ENCODE measurements around the gene USP14. TPM values are rescaled to one million over a fixed set of nuclear protein-coding genes. Genes with fewer than 3 reads are reported as not detected.

Gene USP14
- total and polyA plus RNA-seq, 4 donors = 22.8 to 41.2 (median 31.7) TPM

GRCh38 chr18:148841-149240 is 9.5 kb upstream of the USP14 start:
- ATAC-seq (ENCODE audit: insufficient read depth, low FRiP score) (no peak), DNase-seq (no peak)
- no peak overlapping the region for H3K4me3 ChIP-seq
- no peaks in the 10 kb centered on the region for H3K9me3 ChIP-seq (ENCODE audit: control insufficient read depth in 4 of 4, insufficient read depth in 3 of 4, low read length in 3 of 4)
- H3K4me1 ChIP-seq (ENCODE audit: control insufficient read depth in 5 of 5, insufficient read depth in 5 of 5, low read length in 5 of 5) = no peaks in the 10 kb centered on the region
- H3K27me3 ChIP-seq (ENCODE audit: control insufficient read depth in 3 of 3, insufficient read depth in 3 of 3, low read length in 2 of 3) = no peaks in the 10 kb centered on the region
- no peak overlapping the region for H3K9ac ChIP-seq (ENCODE audit: insufficient read depth in 1 of 2, low read length in 2 of 2)
- H3K36me3 ChIP-seq (ENCODE audit: control insufficient read depth in 4 of 4, insufficient read depth in 4 of 4, low read length in 4 of 4) = no peaks in the 10 kb centered on the region
- no peak for TF ChIP-seq CTCF (IDR thresholded peaks at IDR 0.05; ENCODE audit: control extremely low read depth, extremely low read depth)
- H3K27ac ChIP-seq (ENCODE audit: low read depth in 1 of 2, low read length in 1 of 2) = no peak overlapping the region
- WGBS, 2 donors = 83 to 86% methylated on average over 6 of the region's 6 CpGs

- DNase-seq (peak in 1 of 3 donors; percentile 2), ATAC-seq (ENCODE audit: insufficient read depth, low FRiP score) (no peak)
- Histone ChIP-seq H3K4me1 (ENCODE audit: control insufficient read depth in 5 of 5, insufficient read depth in 5 of 5, low read length in 5 of 5) (peaks cover 0 to 3% (median 0%) of the 10 kb centered on the region in 5 donors), H3K36me3 (ENCODE audit: control insufficient read depth in 4 of 4, insufficient read depth in 4 of 4, low read length in 4 of 4) (no peaks in the 10 kb centered on the region), H3K27ac (ENCODE audit: low read depth in 1 of 2, low read length in 1 of 2) (no peak overlapping the region), H3K9ac (ENCODE audit: insufficient read depth in 1 of 2, low read length in 2 of 2) (no peak overlapping the region), H3K4me3 (no peak overlapping the region), H3K9me3 (ENCODE audit: control insufficient read depth in 4 of 4, insufficient read depth in 3 of 4, low read length in 3 of 4) (no peaks in the 10 kb centered on the region), H3K27me3 (ENCODE audit: control insufficient read depth in 3 of 3, insufficient read depth in 3 of 3, low read length in 2 of 3) (no peaks in the 10 kb centered on the region)
- no peak for TF ChIP-seq CTCF (IDR thresholded peaks at IDR 0.05; ENCODE audit: control extremely low read depth, extremely low read depth)
- WGBS, 2 donors = 76 to 86% methylated on average over 7 of the region's 7 CpGs
Measured at GRCh38 chr18:154151-154550, 4.2 kb upstream of the USP14 start.

GRCh38 chr18:155688-156087 is 2.7 kb upstream of the USP14 start:
- ATAC-seq (ENCODE audit: insufficient read depth, low FRiP score) = no peak
- no peak for TF ChIP-seq CTCF (IDR thresholded peaks at IDR 0.05; ENCODE audit: control extremely low read depth, extremely low read depth)
- Histone ChIP-seq H3K27me3 (ENCODE audit: control insufficient read depth in 3 of 3, insufficient read depth in 3 of 3, low read length in 2 of 3) (no peaks in the 10 kb centered on the region), H3K9ac (ENCODE audit: insufficient read depth in 1 of 2, low read length in 2 of 2) (no peak overlapping the region), H3K27ac (ENCODE audit: low read depth in 1 of 2, low read length in 1 of 2) (no peak overlapping the region), H3K4me1 (ENCODE audit: control insufficient read depth in 5 of 5, insufficient read depth in 5 of 5, low read length in 5 of 5) (peaks cover 0 to 5% (median 2%) of the 10 kb centered on the region in 5 donors), H3K4me3 (no peak overlapping the region), H3K36me3 (ENCODE audit: control insufficient read depth in 4 of 4, insufficient read depth in 4 of 4, low read length in 4 of 4) (no peaks in the 10 kb centered on the region), H3K9me3 (ENCODE audit: control insufficient read depth in 4 of 4, insufficient read depth in 3 of 4, low read length in 3 of 4) (no peaks in the 10 kb centered on the region)
- DNase-seq = no peak
- WGBS, 2 donors = 82 to 85% methylated on average over 6 of the region's 6 CpGs

All from lung (tissue), 12 donors.